ENCODE measurements around the gene GABRP. TPM values are rescaled to one million over a fixed set of nuclear protein-coding genes. Genes with fewer than 3 reads are reported as not detected.
"Not testable (repeated sequence)": the region's sequence is repeated elsewhere in the genome, so short reads cannot be mapped to it uniquely, and the experiment has no call there.

GABRP gene
- polyA plus RNA-seq, 3 donors, result 0.86 to 1.4 (median 1.2) TPM

GRCh38 chr5:170791325-170791954, 7.9 kb downstream of the GABRP start:
- peak; percentile 37 to 52 (median 52) for DNase-seq (ENCODE audit: low read depth in 3 of 3, low spot score in 2 of 3)

GRCh38 chr5:170792878-170793277, 9.4 kb downstream of the GABRP start:
- DNase-seq (ENCODE audit: low read depth in 3 of 3, low spot score in 2 of 3), result no peak

DNA sequence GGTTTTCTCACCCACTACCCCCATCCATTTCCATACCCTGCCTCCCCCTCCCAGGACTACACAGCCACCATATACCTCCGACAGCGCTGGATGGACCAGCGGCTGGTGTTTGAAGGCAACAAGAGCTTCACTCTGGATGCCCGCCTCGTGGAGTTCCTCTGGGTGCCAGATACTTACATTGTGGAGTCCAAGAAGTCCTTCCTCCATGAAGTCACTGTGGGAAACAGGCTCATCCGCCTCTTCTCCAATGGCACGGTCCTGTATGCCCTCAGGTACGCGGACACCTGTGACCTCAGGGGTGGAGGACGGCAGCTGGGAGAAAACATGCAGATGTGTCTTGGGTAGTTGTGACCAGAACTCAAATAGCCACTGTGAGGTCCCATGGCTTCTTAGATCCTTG, 11.6 kb downstream of the GABRP start:
- DNase-seq (ENCODE audit: low read depth in 3 of 3, low spot score in 2 of 3), result no peak

- no peak for DNase-seq (ENCODE audit: low read depth in 3 of 3, low spot score in 2 of 3)
These were observed 22.1 kb downstream of the GABRP start for GRCh38 chr5:170805666-170806065.

DNA sequence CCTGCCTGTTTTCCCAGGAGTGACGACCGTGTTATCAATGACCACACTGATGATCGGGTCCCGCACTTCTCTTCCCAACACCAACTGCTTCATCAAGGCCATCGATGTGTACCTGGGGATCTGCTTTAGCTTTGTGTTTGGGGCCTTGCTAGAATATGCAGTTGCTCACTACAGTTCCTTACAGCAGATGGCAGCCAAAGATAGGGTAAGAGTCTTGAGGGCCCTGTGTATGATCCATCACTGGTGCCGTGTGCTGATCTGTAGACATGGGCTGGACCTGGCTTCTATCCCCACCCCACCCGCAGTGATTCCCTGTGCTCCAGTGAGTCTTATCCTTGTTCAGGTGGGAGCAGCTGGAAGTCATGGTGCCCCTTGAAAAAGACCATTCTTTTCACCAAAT, 26.0 kb downstream of the GABRP start:
- DNase-seq (ENCODE audit: low read depth in 3 of 3, low spot score in 2 of 3), result no peak

GRCh38 chr5:170811719-170812118, 28.2 kb downstream of the GABRP start:
- no peak for DNase-seq (ENCODE audit: low read depth in 3 of 3, low spot score in 2 of 3)

GRCh38 chr5:170813231-170813630, 29.7 kb downstream of the GABRP start:
- DNase-seq (ENCODE audit: low read depth in 3 of 3, low spot score in 2 of 3), result no peak

DNA sequence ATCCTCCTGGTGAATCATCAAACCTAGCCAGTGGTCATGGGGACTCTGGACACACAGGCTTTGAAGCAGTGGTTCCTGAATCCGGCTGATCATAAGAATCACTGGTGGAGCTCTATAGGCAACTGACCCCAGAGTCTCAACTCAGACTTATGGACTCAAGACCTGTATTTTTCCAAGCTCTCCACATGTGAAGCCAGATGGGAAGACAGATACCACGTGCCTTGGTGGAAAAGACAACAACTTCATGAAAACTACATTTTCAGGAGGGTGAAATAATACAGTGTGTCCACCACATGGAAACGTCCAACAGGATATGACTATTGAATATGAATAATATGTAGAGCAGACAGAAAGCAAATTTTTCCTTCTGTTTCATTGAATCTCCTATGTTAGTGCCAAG, 33.7 kb downstream of the GABRP start:
- DNase-seq (ENCODE audit: low read depth in 3 of 3, low spot score in 2 of 3), result no peak

DNA sequence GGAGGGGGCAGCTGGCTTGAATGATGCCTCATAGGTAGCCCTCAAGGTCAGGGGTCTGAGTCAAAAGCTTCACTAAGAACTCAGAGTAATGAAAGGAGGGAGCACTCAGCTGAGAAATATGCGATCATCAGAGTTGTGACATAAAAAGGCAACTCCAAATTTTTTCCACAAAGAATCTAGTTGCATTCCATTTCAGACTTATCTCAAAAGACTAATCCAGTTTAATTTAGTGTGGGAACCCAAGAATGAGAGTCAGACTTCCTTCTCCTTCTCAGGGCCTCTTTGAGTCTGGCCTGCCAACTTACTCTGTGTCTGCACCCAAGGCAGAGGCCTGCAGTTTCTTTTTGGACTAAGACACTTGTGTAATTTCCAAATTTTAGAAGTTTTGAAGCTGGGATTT, 34.7 kb downstream of the GABRP start:
- no peak for DNase-seq (ENCODE audit: low read depth in 3 of 3, low spot score in 2 of 3)

DNA sequence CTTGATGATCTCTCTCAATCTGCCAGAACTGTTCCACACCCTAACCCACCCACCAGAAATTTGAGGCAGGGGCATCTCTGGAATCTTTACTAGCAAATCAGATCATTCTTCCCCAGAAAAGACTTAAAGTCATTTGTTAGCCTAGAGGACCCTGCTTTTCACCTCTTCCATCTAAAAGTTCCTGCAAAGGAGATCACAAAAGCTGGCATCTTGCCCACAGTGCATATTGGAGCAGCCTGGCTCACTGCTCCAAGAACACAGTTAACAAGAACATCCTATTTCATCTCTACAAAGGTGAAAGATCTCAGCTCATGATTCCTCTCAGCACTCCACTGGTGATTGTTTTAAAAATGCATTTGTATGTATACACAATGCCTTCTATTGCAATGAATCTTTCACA, 36.3 kb downstream of the GABRP start:
- DNase-seq (ENCODE audit: low read depth in 3 of 3, low spot score in 2 of 3), result no peak

DNA sequence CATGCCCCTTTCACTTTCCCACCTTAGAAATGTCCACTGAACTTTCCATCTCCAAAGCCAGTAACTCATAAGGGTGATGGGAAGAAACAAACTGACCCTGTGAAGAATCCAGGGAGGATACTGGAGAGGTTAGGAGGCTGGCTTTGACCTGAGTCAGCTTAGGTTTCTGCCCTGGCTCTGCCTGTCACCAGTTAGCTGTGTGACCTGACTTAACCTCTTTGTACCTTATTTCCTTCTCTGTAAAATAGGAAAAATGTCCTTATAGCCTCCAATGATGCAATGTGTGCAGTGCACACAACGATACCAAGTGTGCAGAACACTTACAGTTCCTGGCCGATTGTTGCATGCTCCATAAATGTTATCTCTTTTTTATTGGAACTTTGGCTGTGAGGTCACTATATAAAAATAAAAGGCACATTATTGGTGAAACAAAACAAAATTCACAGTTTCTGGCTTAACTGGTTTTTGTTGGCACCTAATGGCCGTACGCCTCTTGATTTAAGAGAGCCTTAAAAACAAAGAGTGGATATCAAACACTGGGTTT, 37.8 kb downstream of the GABRP start:
- DNase-seq (ENCODE audit: low read depth in 3 of 3, low spot score in 2 of 3), result no peak

- no peak for DNase-seq (ENCODE audit: low read depth in 3 of 3, low spot score in 2 of 3)
These were observed 42.6 kb downstream of the GABRP start for GRCh38 chr5:170826117-170826516.

- no peak for DNase-seq (ENCODE audit: low read depth in 3 of 3, low spot score in 2 of 3)
These were observed 48.7 kb downstream of the GABRP start for GRCh38 chr5:170832241-170832640.

GRCh38 chr5:170833981-170834380, 50.5 kb downstream of the GABRP start:
- not testable (repeated sequence) for DNase-seq (ENCODE audit: low read depth in 3 of 3, low spot score in 2 of 3)

DNA sequence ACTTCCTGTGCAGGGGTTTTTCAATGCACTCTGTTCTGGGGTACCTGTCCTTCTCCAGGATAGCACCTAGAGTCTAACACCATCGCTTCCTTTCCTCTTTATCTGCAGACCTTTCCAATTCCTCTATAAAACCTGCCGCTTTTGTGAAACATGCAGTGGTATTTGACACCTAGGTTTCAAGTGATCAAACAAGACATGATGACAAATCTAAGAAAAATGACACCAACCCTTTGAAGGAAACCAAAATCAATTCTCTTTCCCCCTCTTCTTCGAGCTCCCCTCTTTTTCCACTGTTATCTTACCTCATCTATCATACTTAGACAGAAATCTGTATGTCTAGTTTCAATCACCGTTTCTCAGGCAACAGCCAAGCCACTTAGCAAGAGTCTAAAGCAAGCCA, 52.7 kb downstream of the GABRP start:
- DNase-seq (ENCODE audit: low read depth in 3 of 3, low spot score in 2 of 3), result no peak

DNA sequence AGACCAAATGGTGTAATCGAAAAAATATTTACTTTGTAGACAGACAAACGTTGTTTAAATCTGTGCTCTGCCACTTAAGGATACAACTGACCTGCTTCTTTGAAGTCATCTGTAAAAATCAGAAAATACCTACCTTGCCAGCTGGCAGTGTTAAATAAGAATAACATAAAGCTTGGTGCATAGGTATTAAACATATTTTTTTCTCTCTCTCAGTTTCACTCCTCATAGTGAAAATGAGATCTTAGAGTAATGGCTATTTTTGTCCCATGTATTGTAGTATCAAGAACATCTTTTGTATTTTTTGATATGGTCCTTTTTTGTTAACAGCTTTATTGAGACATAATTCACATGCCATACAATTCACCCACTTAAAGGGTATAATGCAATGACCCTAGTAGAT, 60.3 kb downstream of the GABRP start:
- no peak for DNase-seq (ENCODE audit: low read depth in 3 of 3, low spot score in 2 of 3)

- no peak for DNase-seq (ENCODE audit: low read depth in 3 of 3, low spot score in 2 of 3)
These were observed 61.1 kb downstream of the GABRP start for GRCh38 chr5:170844651-170845050.

GRCh38 chr5:170846416-170846815, 62.9 kb downstream of the GABRP start:
- no peak for DNase-seq (ENCODE audit: low read depth in 3 of 3, low spot score in 2 of 3)

DNA sequence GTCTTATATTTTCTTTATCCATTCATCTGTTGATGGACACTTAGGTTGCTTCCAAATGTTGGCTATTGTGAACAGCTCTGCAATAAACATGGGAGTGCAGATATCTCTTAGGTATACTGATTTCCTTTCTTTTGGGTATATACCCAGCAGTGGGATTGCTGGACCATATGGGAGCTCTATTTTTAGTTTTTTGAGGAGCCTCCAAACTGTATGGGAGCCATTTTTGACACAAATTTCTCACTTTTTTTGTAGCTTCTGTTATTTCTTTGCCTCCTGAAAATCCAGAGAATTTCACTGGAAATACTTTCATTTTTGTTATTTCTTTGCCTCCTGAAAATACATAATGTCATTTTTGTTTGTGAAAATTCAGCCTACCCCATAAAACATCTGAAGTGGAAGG, 63.3 kb downstream of the GABRP start:
- no peak for DNase-seq (ENCODE audit: low read depth in 3 of 3, low spot score in 2 of 3)

DNA sequence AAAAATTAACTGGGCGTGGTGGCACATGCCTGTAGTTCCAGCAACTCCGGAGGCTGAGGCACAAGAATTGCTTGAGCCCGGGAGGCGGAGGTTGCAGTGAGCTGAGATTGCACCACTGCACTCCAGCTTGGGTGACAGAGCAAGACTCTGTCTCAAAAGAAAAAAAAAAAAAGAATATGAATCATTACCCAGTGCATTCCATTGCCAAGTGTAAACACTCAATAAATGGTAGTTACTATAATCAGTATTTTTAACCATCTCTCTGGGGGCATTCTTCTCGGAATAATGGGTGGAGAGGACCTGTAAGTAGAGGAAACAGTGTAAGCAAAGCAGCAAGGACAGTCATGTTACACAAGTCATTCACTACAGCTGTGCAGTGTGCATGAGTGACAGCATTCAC, 64.5 kb downstream of the GABRP start:
- DNase-seq (ENCODE audit: low read depth in 3 of 3, low spot score in 2 of 3), result no peak

DNA sequence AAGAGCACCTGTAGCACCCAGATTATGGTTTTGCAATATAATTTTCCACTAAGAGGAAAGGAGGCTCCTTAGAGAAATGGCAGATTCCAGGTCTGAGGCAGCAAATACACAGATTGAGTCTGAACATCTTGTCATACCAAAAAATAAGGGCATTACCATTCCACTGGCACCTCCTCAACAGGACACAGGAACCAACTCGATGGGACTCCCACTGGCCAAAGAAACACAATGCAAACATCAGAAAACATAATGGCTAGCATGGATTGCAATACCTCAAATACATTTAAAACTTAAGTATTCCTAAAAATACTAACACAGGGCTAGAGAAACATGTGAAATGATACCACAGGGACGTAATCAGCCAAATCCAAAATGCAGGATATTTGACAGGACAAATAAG, 65.8 kb downstream of the GABRP start:
- DNase-seq (ENCODE audit: low read depth in 3 of 3, low spot score in 2 of 3), result no peak

- DNase-seq (ENCODE audit: low read depth in 3 of 3, low spot score in 2 of 3), result no peak
These were observed 71.0 kb downstream of the GABRP start for GRCh38 chr5:170854566-170854965.

DNA sequence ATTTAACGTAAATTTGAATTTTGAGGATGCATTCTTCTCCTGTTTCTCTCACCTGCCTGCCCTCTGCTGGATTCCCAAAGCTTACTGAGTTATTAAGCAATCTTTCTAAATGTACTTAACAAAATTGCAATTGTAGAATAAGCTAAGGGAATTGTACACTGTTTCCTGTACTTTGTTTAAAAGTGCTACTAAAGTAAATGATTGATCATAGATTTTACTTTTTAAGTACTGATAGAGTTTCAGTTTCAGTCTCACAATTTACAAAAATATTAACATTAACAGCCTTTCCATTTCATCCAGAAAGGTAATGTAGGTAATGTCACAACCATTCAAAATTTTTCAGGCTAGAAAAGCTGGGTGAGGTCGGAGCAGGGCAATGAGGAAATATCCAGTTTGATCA, 73.5 kb downstream of the GABRP start:
- no peak for DNase-seq (ENCODE audit: low read depth in 3 of 3, low spot score in 2 of 3)

Data from right renal cortex interstitium (tissue), 3 donors.